ENCODE data around the gene PRIMA1. TPM values are rescaled to one million over a fixed set of nuclear protein-coding genes. Genes with fewer than 3 reads are reported as not detected.

Gene PRIMA1
- total and polyA plus RNA-seq, 4 donors = 0.22 to 0.78 (median 0.53) TPM

DNA sequence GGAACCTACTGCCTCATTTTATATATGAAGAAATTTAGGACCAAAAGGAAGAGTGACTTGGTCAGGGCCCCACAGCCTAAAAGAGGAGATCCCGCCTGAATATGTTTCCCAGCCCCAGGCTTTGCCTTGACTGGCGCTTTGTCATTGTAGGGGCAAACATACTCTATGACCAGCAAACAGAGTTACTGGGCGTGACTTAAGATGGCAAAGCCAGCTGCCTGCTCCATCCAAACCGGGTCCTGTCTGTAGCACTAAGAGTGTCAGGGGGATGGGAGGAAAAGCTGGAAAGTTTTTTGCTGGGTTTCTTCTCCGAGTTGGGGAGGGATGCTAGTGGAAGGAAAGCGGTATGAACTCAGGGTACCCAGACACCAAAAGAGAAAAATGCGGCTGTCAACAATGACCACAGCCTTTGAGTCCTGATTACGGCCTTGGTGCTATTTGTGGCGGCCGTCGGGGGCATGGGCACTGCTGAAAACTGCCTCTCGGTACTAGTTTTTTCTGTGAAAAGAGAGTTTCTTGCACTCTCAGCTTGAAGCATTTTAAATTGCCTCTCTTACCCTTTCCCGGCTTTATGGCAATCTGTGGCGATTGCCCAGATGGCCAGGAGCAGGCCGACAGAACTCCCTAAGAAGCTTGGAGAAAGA, 82.7 kb downstream of the PRIMA1 start:
- no peak for ATAC-seq (ENCODE audit: insufficient read depth, low FRiP score)
- no peaks in the 10 kb centered on the region for H3K9me3 ChIP-seq (ENCODE audit: control insufficient read depth in 4 of 4, insufficient read depth in 3 of 4, low read length in 3 of 4)
- 88% methylated on average over 15 of the region's 15 CpGs for WGBS, 2 donors
- H3K4me1 ChIP-seq (ENCODE audit: control insufficient read depth in 5 of 5, insufficient read depth in 5 of 5, low read length in 5 of 5) = no peaks in the 10 kb centered on the region
- TF ChIP-seq, protein P1, sequence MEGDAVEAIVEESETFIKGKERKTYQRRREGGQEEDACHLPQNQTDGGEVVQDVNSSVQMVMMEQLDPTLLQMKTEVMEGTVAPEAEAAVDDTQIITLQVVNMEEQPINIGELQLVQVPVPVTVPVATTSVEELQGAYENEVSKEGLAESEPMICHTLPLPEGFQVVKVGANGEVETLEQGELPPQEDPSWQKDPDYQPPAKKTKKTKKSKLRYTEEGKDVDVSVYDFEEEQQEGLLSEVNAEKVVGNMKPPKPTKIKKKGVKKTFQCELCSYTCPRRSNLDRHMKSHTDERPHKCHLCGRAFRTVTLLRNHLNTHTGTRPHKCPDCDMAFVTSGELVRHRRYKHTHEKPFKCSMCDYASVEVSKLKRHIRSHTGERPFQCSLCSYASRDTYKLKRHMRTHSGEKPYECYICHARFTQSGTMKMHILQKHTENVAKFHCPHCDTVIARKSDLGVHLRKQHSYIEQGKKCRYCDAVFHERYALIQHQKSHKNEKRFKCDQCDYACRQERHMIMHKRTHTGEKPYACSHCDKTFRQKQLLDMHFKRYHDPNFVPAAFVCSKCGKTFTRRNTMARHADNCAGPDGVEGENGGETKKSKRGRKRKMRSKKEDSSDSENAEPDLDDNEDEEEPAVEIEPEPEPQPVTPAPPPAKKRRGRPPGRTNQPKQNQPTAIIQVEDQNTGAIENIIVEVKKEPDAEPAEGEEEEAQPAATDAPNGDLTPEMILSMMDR (IDR thresholded peaks at IDR 0.05; ENCODE audit: control extremely low read depth, extremely low read depth) = no peak
- no peak overlapping the region for H3K27ac ChIP-seq (ENCODE audit: low read depth in 1 of 2, low read length in 1 of 2)
- DNase-seq = no peak
- H3K36me3 ChIP-seq (ENCODE audit: control insufficient read depth in 4 of 4, insufficient read depth in 4 of 4, low read length in 4 of 4) = no peaks in the 10 kb centered on the region
- no peak overlapping the region for H3K4me3 ChIP-seq
- no peaks in the 10 kb centered on the region for H3K27me3 ChIP-seq (ENCODE audit: control insufficient read depth in 3 of 3, insufficient read depth in 3 of 3, low read length in 2 of 3)
- H3K9ac ChIP-seq (ENCODE audit: insufficient read depth in 1 of 2, low read length in 2 of 2) = no peak overlapping the region

DNA sequence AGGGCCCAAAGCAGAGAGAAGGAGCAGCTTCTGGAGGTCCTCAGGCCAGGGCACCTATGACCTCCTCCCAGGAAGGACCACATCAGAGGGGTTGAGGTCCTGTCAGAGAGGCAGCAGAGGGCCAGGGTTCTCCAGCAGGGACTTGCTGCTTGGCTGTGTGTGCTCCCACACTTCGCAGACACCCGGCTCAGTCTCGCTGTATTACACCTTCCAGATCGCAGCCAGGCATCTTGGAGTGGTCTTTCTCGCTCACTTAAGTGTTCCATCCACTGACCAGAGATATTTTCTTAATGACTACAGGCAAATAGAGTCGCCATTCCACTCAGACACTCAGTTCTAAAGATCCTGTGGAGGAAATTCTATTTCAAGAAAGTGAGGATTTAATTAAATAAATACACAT, 84.3 kb downstream of the PRIMA1 start:
- no peak overlapping the region for H3K4me3 ChIP-seq
- TF ChIP-seq, protein P1 (IDR thresholded peaks at IDR 0.05; ENCODE audit: control extremely low read depth, extremely low read depth) = no peak
- no peaks in the 10 kb centered on the region for H3K36me3 ChIP-seq (ENCODE audit: control insufficient read depth in 4 of 4, insufficient read depth in 4 of 4, low read length in 4 of 4)
- H3K27me3 ChIP-seq (ENCODE audit: control insufficient read depth in 3 of 3, insufficient read depth in 3 of 3, low read length in 2 of 3) = no peaks in the 10 kb centered on the region
- H3K4me1 ChIP-seq (ENCODE audit: control insufficient read depth in 5 of 5, insufficient read depth in 5 of 5, low read length in 5 of 5) = no peaks in the 10 kb centered on the region
- 66 to 82% methylated on average over 6 of the region's 6 CpGs for WGBS, 2 donors
- ATAC-seq (ENCODE audit: insufficient read depth, low FRiP score) = no peak
- H3K27ac ChIP-seq (ENCODE audit: low read depth in 1 of 2, low read length in 1 of 2) = no peak overlapping the region
- no peaks in the 10 kb centered on the region for H3K9me3 ChIP-seq (ENCODE audit: control insufficient read depth in 4 of 4, insufficient read depth in 3 of 4, low read length in 3 of 4)
- no peak for DNase-seq
- H3K9ac ChIP-seq (ENCODE audit: insufficient read depth in 1 of 2, low read length in 2 of 2) = no peak overlapping the region

DNA sequence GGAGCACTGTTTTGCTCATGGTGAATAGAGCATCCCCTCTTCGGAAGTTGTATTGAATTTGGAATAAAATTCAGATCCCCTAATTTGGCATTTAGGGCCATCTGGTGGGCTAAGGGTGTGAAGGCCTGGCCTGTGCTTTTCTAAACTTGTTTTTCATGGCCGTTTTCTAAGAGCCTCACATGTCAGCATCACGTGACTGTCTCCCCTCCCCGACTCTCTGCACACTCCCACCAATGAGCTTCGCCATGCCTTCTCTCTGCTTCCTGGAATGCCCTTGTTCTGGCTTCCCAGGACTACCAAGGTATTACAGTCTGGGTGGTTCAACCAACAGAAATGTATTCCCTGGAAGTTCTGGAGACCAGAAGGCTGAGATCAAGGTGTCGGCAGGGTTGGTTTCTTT, 85.3 kb downstream of the PRIMA1 start:
- DNase-seq = no peak
- ATAC-seq (ENCODE audit: insufficient read depth, low FRiP score) = no peak
- 79 to 87% methylated on average over 6 of the region's 6 CpGs for WGBS, 2 donors
- H3K4me3 ChIP-seq = no peak overlapping the region
- H3K9ac ChIP-seq (ENCODE audit: insufficient read depth in 1 of 2, low read length in 2 of 2) = no peak overlapping the region
- no peaks in the 10 kb centered on the region for H3K36me3 ChIP-seq (ENCODE audit: control insufficient read depth in 4 of 4, insufficient read depth in 4 of 4, low read length in 4 of 4)
- H3K9me3 ChIP-seq (ENCODE audit: control insufficient read depth in 4 of 4, insufficient read depth in 3 of 4, low read length in 3 of 4) = peaks cover 0 to 2% (median 0%) of the 10 kb centered on the region in 4 donors
- no peaks in the 10 kb centered on the region for H3K4me1 ChIP-seq (ENCODE audit: control insufficient read depth in 5 of 5, insufficient read depth in 5 of 5, low read length in 5 of 5)
- TF ChIP-seq, protein P1 (IDR thresholded peaks at IDR 0.05; ENCODE audit: control extremely low read depth, extremely low read depth) = no peak
- H3K27ac ChIP-seq (ENCODE audit: low read depth in 1 of 2, low read length in 1 of 2) = no peak overlapping the region
- H3K27me3 ChIP-seq (ENCODE audit: control insufficient read depth in 3 of 3, insufficient read depth in 3 of 3, low read length in 2 of 3) = no peaks in the 10 kb centered on the region

DNA sequence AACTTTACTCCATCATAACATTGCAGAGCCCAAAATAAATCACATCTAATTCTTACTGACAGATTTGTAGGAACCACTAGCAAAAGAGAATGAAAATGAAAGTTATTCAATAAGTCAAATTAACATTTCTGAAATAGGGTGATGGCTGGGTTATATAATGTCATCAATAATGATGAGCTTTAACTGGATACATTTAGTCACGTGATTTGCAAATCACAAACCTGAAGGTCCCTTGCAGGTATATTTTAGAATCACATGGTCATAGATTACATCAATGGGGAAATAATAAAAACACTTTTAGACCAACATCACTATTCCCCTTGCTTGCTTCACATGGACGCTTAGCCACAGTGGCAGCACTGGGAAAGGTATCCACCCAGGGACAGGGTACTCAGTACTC, 86.7 kb downstream of the PRIMA1 start:
- Histone ChIP-seq H3K27me3 (ENCODE audit: control insufficient read depth in 3 of 3, insufficient read depth in 3 of 3, low read length in 2 of 3) (no peaks in the 10 kb centered on the region), H3K9me3 (ENCODE audit: control insufficient read depth in 4 of 4, insufficient read depth in 3 of 4, low read length in 3 of 4) (peaks cover 0 to 3% (median 1%) of the 10 kb centered on the region in 4 donors), H3K4me1 (ENCODE audit: control insufficient read depth in 5 of 5, insufficient read depth in 5 of 5, low read length in 5 of 5) (no peaks in the 10 kb centered on the region), H3K9ac (ENCODE audit: insufficient read depth in 1 of 2, low read length in 2 of 2) (no peak overlapping the region), H3K4me3 (no peak overlapping the region), H3K36me3 (ENCODE audit: control insufficient read depth in 4 of 4, insufficient read depth in 4 of 4, low read length in 4 of 4) (no peaks in the 10 kb centered on the region), H3K27ac (ENCODE audit: low read depth in 1 of 2, low read length in 1 of 2) (no peak overlapping the region)
- WGBS, 2 donors = 90 to 91% methylated on average over 2 of the region's 2 CpGs
- TF ChIP-seq, protein P1 (IDR thresholded peaks at IDR 0.05; ENCODE audit: control extremely low read depth, extremely low read depth) = no peak
- ATAC-seq (ENCODE audit: insufficient read depth, low FRiP score) (no peak), DNase-seq (no peak)

Measured in lung (tissue), 12 donors.